HepG2 (cell line): Measurements from ENCODE around the gene PRSS12. TPM values are rescaled to one million over a fixed set of nuclear protein-coding genes. Genes with fewer than 3 reads are reported as not detected.

Experiments
- ATAC-seq: fragments of 200-7000 bp; cut with Tn5 transposase; 3 replicates; pipeline ENCODE4 v1.9.1; 2020; ENCODE audit warnings: mild to moderate bottlenecking, moderate library complexity
- BruUV-seq: library from RNA; stranded (reverse); fragments of 400-500 nt; replicated peaks from 2 replicates; lab custom pipeline; 2021; lab: Mats Ljungman, UMichigan
- CTCF ChIA-PET: fragments of 300-600 bp; formaldehyde crosslinking; extraction: SDS; loops from one replicate; lab custom pipeline; 2021; ENCODE audit warnings: low total read pairs, inconsistent platforms, low intra/inter-chr PET ratio; lab: Yijun Ruan, JAX
- POLR2A ChIA-PET: fragments of 350-600 bp; sonication (Branson Sonifier 250); formaldehyde crosslinking; loops from one replicate; lab custom pipeline; 2020; ENCODE audit warnings: antibody characterized with exemption, inconsistent platforms; lab: Yijun Ruan, JAX
- DNase-seq: peaks from one replicate; pipeline ENCODE4 v3.0.0-alpha.2; 2015; ENCODE audit warnings: low spot score
- FAIRE-seq: peaks from 3 replicates; lab custom pipeline; 2011; peaks lifted over from hg19 to GRCh38; lab: Jason Lieb, UNC
- H2AFZ ChIP-seq: one replicate; pipeline ENCODE4 v1.6.1; 2011; ENCODE audit warnings: low read length, inconsistent platforms
- H3K27ac ChIP-seq: fragments of 300-600 bp; 3 replicates; pipeline ENCODE4 v1.8.0; 2011; ENCODE audit warnings: mixed run types, mild to moderate bottlenecking, mixed read lengths, low read length, inconsistent platforms; ENCODE audit not compliant: insufficient read depth; ENCODE audit errors: extremely low read length
- H3K27me3 ChIP-seq, 2 experiments: fragments of 200-600 bp in 1 of 2; 2 replicates in 1 of 2; 3 replicates in 1 of 2; pipeline versions ENCODE4 v1.6.0 to v1.8.0; 2011; ENCODE audit warnings: low read length in 2 of 2, mild to moderate bottlenecking in 2 of 2, moderate library complexity in 2 of 2, inconsistent platforms in 1 of 2; ENCODE audit not compliant: insufficient read depth in 2 of 2, control insufficient read depth in 1 of 2
- H3K36me3 ChIP-seq, 2 experiments: fragments of 200-600 bp in 1 of 2; replicated peaks in 1 of 2; 2 replicates in 1 of 2; 3 replicates in 1 of 2; pipeline versions ENCODE4 v1.5.1 to v1.8.0; 2011; ENCODE audit warnings: low read length in 2 of 2, inconsistent platforms in 1 of 2; ENCODE audit not compliant: insufficient read depth in 2 of 2, control insufficient read depth in 1 of 2
- H3K4me1 ChIP-seq: 2 replicates; pipeline ENCODE4 v1.5.1; 2012; ENCODE audit warnings: low read length, inconsistent platforms; ENCODE audit not compliant: insufficient read depth
- H3K4me2 ChIP-seq: 2 replicates; pipeline ENCODE4 v1.6.0; 2011; ENCODE audit warnings: low read depth, low read length, inconsistent platforms
- H3K4me3 ChIP-seq, 3 experiments: fragments of 200-600 bp in 1 of 3; sonication (generic), shearing (Covaris generic) in 1 of 3; replicated peaks in 1 of 3; 2 replicates each; pipeline ENCODE4 v1.5.1; 2011 to 2016; ENCODE audit warnings: low read length in 3 of 3, inconsistent platforms in 2 of 3, low read depth in 2 of 3, mild to moderate bottlenecking in 2 of 3, control low read depth in 1 of 3, mixed read lengths in 1 of 3; ENCODE audit not compliant: insufficient read depth in 1 of 3
- H3K79me2 ChIP-seq: one replicate; pipeline ENCODE4 v1.6.1; 2011; ENCODE audit warnings: low read length, inconsistent platforms; ENCODE audit not compliant: insufficient read depth
- H3K9ac ChIP-seq: 2 replicates; pipeline ENCODE4 v1.6.0; 2011; ENCODE audit warnings: mild to moderate bottlenecking, low read depth, low read length, inconsistent platforms; ENCODE audit not compliant: insufficient read depth
- H3K9me3 ChIP-seq: 2 replicates; pipeline ENCODE4 v1.5.1; 2012; ENCODE audit warnings: mild to moderate bottlenecking, low read length
- H4K20me1 ChIP-seq: 2 replicates; pipeline ENCODE4 v1.6.0; 2011; ENCODE audit warnings: inconsistent platforms, mild to moderate bottlenecking, low read length, moderate library complexity; ENCODE audit not compliant: insufficient read depth
- ARNT ChIP-seq: fragments of 450-650 bp; IDR thresholded peaks from 2 replicates; pipeline ENCODE4 v1.6.1; 2017
- MAFF ChIP-seq: IDR thresholded peaks from 2 replicates; pipeline ENCODE4 v1.6.1; 2011; ENCODE audit warnings: low read depth, low read length, improper control_type of control experiment
- MAFK ChIP-seq, 2 experiments: IDR thresholded peaks in 1 of 2; conservative IDR thresholded peaks in 1 of 2; 2 replicates each; pipeline ENCODE4 v1.6.1; 2011; ENCODE audit warnings: improper control_type of control experiment in 2 of 2, low read length in 2 of 2
- PAX8 ChIP-seq: sonication (generic); formaldehyde crosslinking; IDR thresholded peaks from 2 replicates; pipeline ENCODE4 v1.8.0; 2022; ENCODE audit warnings: mild to moderate bottlenecking, missing genetic modification reagents, borderline replicate concordance
- RAD21 ChIP-seq: fragments of 450-650 bp; formaldehyde crosslinking; IDR thresholded peaks from 2 replicates; pipeline ENCODE4 v1.5.0; 2020; ENCODE audit warnings: mild to moderate bottlenecking
- SNAPC5 ChIP-seq: sonication (generic); formaldehyde crosslinking; IDR thresholded peaks from 2 replicates; pipeline ENCODE4 v1.8.1; 2023; ENCODE audit warnings: mild to moderate bottlenecking, missing genetic modification reagents, borderline replicate concordance
- STAG1 ChIP-seq: sonication (generic); formaldehyde crosslinking; IDR thresholded peaks from 2 replicates; pipeline ENCODE4 v1.4.0; 2020; ENCODE audit warnings: missing genetic modification reagents
- THAP9 ChIP-seq: sonication (generic); formaldehyde crosslinking; IDR thresholded peaks from 2 replicates; pipeline ENCODE4; 2020; ENCODE audit warnings: missing genetic modification reagents, mild to moderate bottlenecking, borderline replicate concordance
- TSC22D2 ChIP-seq: sonication (generic); formaldehyde crosslinking; IDR thresholded peaks from 2 replicates; pipeline ENCODE4 v1.5.1; 2020; ENCODE audit warnings: missing genetic modification reagents, mild to moderate bottlenecking, borderline replicate concordance
- ZNF256 ChIP-seq: sonication (generic); formaldehyde crosslinking; conservative IDR thresholded peaks from 2 replicates; pipeline ENCODE4 v1.4.0; 2020; ENCODE audit warnings: missing genetic modification reagents
- ZNF264 ChIP-seq: sonication (generic); formaldehyde crosslinking; IDR thresholded peaks from 2 replicates; pipeline ENCODE4 v1.4.0; 2020; ENCODE audit warnings: missing genetic modification reagents
- ZNF563 ChIP-seq: sonication (generic); formaldehyde crosslinking; IDR thresholded peaks from 2 replicates; pipeline ENCODE4 v1.8.0; 2022; ENCODE audit warnings: mild to moderate bottlenecking, moderate library complexity, missing genetic modification reagents
- ZZZ3 ChIP-seq: sonication (generic); formaldehyde crosslinking; IDR thresholded peaks from 2 replicates; pipeline ENCODE4 v1.4.0; 2020; ENCODE audit warnings: missing genetic modification reagents, mild to moderate bottlenecking, borderline replicate concordance
- WGBS: methylation state at CpG from one replicate; pipeline ENCODE4 v1.1.6; 2017; ENCODE audit warnings: low lambda C conversion rate; 5-methylcytosine and 5-hydroxymethylcytosine counted together
- in situ Hi-C: cut with HindIII; loops from 2 replicates; pipeline ENCODE4 v1.10.0; 2017; ENCODE audit warnings: low pct_unique_long_range_greater_than_20kb; ENCODE audit not compliant: extremely low pct_ligation_motif_present
- intact Hi-C: fragments of 100-400 bp; cut with micrococcal nuclease; formaldehyde crosslinking; loops from one replicate; pipeline ENCODE4 v1.10.0; 2022; ENCODE audit not compliant: unreplicated experiment
- polyA plus RNA-seq, 8 experiments: library from polyadenylated mRNA; depleted of rRNA in 3 of 8; stranded (reverse) in 7 of 8; unstranded in 1 of 8; fragments of >200 nt; fragmentation: Illumina TruSeq in 4 of 8; extraction: Trizol in 4 of 8; gene quantifications; 2 replicates each; pipeline versions ENCODE4 v1.2.1 to v1.2.3, GENCODE V29; 2011 to 2016; ENCODE audit warnings: low read depth in 4 of 8, missing spikeins in 1 of 8, mixed read lengths in 1 of 8; ENCODE audit not compliant: insufficient read depth in 1 of 8
- total RNA-seq, 5 experiments: library from RNA; depleted of rRNA; stranded (reverse); fragments of >200 nt; fragmentation: Illumina TruSeq; extraction: Trizol; gene quantifications; 2 replicates each; pipeline ENCODE4 v1.2.3, GENCODE V29; 2016; ENCODE audit warnings: low read depth in 1 of 5
- TF ChIP-seq, protein P1 (sequence below): IDR thresholded peaks from 2 replicates; pipeline ENCODE4 v1.4.0; 2020; ENCODE audit warnings: mild to moderate bottlenecking, missing genetic modification reagents
- TF ChIP-seq, protein P2 (sequence below): sonication (generic); formaldehyde crosslinking; IDR thresholded peaks from 2 replicates; pipeline ENCODE4 v1.4.0; 2020; ENCODE audit warnings: mild to moderate bottlenecking, missing genetic modification reagents

PRSS12 gene
- total and polyA plus RNA-seq, 2 of the 13 experiments (the other 11 are each of a cell fraction or from before 2014, with no cell fraction given) = 0.02 TPM; not detected in 1

DNA sequence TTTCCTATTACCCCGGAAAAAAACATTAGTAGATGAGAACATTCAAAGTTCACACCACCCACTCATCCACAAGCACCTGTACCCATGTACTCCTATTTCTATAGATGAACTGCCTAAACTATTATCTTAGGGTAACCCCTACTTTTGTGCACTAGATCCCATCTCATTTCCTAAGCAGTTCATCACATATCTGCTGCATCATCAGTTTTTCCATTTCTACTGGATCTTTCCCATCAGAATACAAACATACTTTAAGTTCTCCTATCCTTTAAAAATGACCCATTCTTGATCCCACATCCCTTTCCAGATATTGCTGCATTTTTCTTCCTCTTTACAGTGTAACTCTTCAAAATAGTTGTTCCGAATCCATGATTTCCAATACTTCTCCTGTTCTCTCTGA lies 81.0 kb downstream of the PRSS12 start (continued):
- TF ChIP-seq, protein P1, sequence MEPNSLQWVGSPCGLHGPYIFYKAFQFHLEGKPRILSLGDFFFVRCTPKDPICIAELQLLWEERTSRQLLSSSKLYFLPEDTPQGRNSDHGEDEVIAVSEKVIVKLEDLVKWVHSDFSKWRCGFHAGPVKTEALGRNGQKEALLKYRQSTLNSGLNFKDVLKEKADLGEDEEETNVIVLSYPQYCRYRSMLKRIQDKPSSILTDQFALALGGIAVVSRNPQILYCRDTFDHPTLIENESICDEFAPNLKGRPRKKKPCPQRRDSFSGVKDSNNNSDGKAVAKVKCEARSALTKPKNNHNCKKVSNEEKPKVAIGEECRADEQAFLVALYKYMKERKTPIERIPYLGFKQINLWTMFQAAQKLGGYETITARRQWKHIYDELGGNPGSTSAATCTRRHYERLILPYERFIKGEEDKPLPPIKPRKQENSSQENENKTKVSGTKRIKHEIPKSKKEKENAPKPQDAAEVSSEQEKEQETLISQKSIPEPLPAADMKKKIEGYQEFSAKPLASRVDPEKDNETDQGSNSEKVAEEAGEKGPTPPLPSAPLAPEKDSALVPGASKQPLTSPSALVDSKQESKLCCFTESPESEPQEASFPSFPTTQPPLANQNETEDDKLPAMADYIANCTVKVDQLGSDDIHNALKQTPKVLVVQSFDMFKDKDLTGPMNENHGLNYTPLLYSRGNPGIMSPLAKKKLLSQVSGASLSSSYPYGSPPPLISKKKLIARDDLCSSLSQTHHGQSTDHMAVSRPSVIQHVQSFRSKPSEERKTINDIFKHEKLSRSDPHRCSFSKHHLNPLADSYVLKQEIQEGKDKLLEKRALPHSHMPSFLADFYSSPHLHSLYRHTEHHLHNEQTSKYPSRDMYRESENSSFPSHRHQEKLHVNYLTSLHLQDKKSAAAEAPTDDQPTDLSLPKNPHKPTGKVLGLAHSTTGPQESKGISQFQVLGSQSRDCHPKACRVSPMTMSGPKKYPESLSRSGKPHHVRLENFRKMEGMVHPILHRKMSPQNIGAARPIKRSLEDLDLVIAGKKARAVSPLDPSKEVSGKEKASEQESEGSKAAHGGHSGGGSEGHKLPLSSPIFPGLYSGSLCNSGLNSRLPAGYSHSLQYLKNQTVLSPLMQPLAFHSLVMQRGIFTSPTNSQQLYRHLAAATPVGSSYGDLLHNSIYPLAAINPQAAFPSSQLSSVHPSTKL (CRISPR knock-in tag) = no peak
- TF ChIP-seq SNAPC5 (no peak), ZNF256 (no peak), MAFK (conservative IDR thresholded peaks at IDR 0.05 in 1 of 2, IDR thresholded peaks at IDR 0.05 in 1 of 2; ENCODE audit: low read length in 2 of 2) (peak; percentile 91 to 93), TSC22D2 (CRISPR knock-in tag) (no peak), ZNF264 (CRISPR knock-in tag) (no peak), PAX8 (CRISPR knock-in tag) (no peak), ZZZ3 (CRISPR knock-in tag) (no peak), MAFF (peak; percentile 90), ARNT (no peak)

- FAIRE-seq = no peak
- CTCF ChIA-PET = interaction anchor here (1.7 kb wide), 1 partner anchor 194 kb away, joined by 13 read pairs; no protein-coding TSS in a partner anchor
- no peak for ATAC-seq
- no peak overlapping the region for H3K4me3 ChIP-seq
- H3K4me2 ChIP-seq = no peak overlapping the region
- H3K27ac ChIP-seq = no peak overlapping the region
- POLR2A ChIA-PET = no interaction called here
- BruUV-seq = no TSS peak
- intact Hi-C loops (loop anchor here (1.0 to 2.0 kb wide), 3 partner anchors 46 to 1912 kb away; no protein-coding TSS in a partner anchor), in situ Hi-C loops (loop anchor here (10.0 kb wide), 1 partner anchor 196 kb away; no protein-coding TSS in a partner anchor)
- no peaks in the 10 kb centered on the region for H3K9me3 ChIP-seq
- H3K9ac ChIP-seq = no peak overlapping the region
- peak; percentile 41 for DNase-seq
- H3K36me3 ChIP-seq = no peaks in the 10 kb centered on the region
- no peaks in the 10 kb centered on the region for H3K79me2 ChIP-seq
- WGBS = 8% methylated on average over 2 of the region's 2 CpGs
- H2AFZ ChIP-seq = no peak overlapping the region
- H3K27me3 ChIP-seq = no peaks in the 10 kb centered on the region
- no peaks in the 10 kb centered on the region for H4K20me1 ChIP-seq
- no peaks in the 10 kb centered on the region for H3K4me1 ChIP-seq
- peak; percentile 66 for TF ChIP-seq STAG1 (CRISPR knock-in tag)
- TF ChIP-seq RAD21 (CRISPR knock-in tag) = peak; percentile 19; the same call in 1 of the 2 replicates
- TF ChIP-seq THAP9 (CRISPR knock-in tag) = no peak
- TF ChIP-seq, protein P2, sequence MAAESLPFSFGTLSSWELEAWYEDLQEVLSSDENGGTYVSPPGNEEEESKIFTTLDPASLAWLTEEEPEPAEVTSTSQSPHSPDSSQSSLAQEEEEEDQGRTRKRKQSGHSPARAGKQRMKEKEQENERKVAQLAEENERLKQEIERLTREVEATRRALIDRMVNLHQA (CRISPR knock-in tag) = no peak
- no peak for TF ChIP-seq ZNF563 (CRISPR knock-in tag)
Measured at GRCh38 chr4:118270492-118270891, 82.3 kb downstream of the PRSS12 start.
